ENCODE measurements around the gene KAT2B.

The KAT2B gene

GRCh38 chr3:20100151-20100550 lies 59.9 kb downstream of the KAT2B start:
- no peak for DNase-seq

GRCh38 chr3:20101041-20101440 lies 60.8 kb downstream of the KAT2B start:
- DNase-seq, result no peak

GRCh38 chr3:20103731-20104130 lies 63.5 kb downstream of the KAT2B start:
- DNase-seq, result no peak

- DNase-seq, result peak; percentile 65
These were observed 64.0 kb downstream of the KAT2B start for GRCh38 chr3:20104167-20104661.

- DNase-seq, result no peak
These were observed 65.5 kb downstream of the KAT2B start for GRCh38 chr3:20105513-20106280.

- DNase-seq, result no peak
These were observed 67.5 kb downstream of the KAT2B start for GRCh38 chr3:20107722-20108121.

GRCh38 chr3:20108869-20109268 lies 68.6 kb downstream of the KAT2B start:
- no peak for DNase-seq

GRCh38 chr3:20110826-20111225 lies 70.6 kb downstream of the KAT2B start:
- DNase-seq, result no peak

GRCh38 chr3:20111836-20112235 lies 71.6 kb downstream of the KAT2B start:
- DNase-seq, result no peak

- no peak for DNase-seq
These were observed 80.8 kb downstream of the KAT2B start for GRCh38 chr3:20121088-20121487.

GRCh38 chr3:20123131-20123652 lies 82.9 kb downstream of the KAT2B start:
- DNase-seq, result no peak

GRCh38 chr3:20125289-20125688 lies 85.0 kb downstream of the KAT2B start:
- DNase-seq, result no peak

- no peak for DNase-seq
These were observed 85.7 kb downstream of the KAT2B start for GRCh38 chr3:20125897-20126296.

- DNase-seq, result no peak
These were observed 88.1 kb downstream of the KAT2B start for GRCh38 chr3:20128358-20128757.

- no peak for DNase-seq
These were observed 89.9 kb downstream of the KAT2B start for GRCh38 chr3:20130106-20130505.

GRCh38 chr3:20136231-20136630 lies 96.0 kb downstream of the KAT2B start:
- no peak for DNase-seq

GRCh38 chr3:20137647-20138046 lies 97.4 kb downstream of the KAT2B start:
- no peak for DNase-seq

- DNase-seq, result no peak
These were observed 100.6 kb downstream of the KAT2B start for GRCh38 chr3:20140881-20141280.

GRCh38 chr3:20141316-20141715 lies 101.1 kb downstream of the KAT2B start:
- no peak for DNase-seq

GRCh38 chr3:20141851-20142250 lies 101.6 kb downstream of the KAT2B start:
- no peak for DNase-seq

- DNase-seq, result no peak
These were observed 102.3 kb downstream of the KAT2B start for GRCh38 chr3:20142517-20142916.

- DNase-seq, result no peak
These were observed 103.3 kb downstream of the KAT2B start for GRCh38 chr3:20143519-20143918.

- DNase-seq, result no peak
These were observed 105.6 kb downstream of the KAT2B start for GRCh38 chr3:20145874-20146273.

- DNase-seq, result no peak
These were observed 106.1 kb downstream of the KAT2B start for GRCh38 chr3:20146301-20146700.

- no peak for DNase-seq
These were observed 107.1 kb downstream of the KAT2B start for GRCh38 chr3:20147361-20147760.

All from stimulated activated naive CD4-positive, alpha-beta T cell treated with Interleukin-2 at 50 U/mL for 16 hours (primary cell).